Measurements from ENCODE around the gene TUBB1. TPM values are rescaled to one million over a fixed set of nuclear protein-coding genes. Genes with fewer than 3 reads are reported as not detected.
"Not testable (repeated sequence)": the region's sequence is repeated elsewhere in the genome, so short reads cannot be mapped to it uniquely, and the experiment has no call there.

Gene TUBB1
- not detected in 2 replicates for total RNA-seq (2014; rRNA removed)
- 0.02 TPM for polyA plus RNA-seq (2012)

DNA sequence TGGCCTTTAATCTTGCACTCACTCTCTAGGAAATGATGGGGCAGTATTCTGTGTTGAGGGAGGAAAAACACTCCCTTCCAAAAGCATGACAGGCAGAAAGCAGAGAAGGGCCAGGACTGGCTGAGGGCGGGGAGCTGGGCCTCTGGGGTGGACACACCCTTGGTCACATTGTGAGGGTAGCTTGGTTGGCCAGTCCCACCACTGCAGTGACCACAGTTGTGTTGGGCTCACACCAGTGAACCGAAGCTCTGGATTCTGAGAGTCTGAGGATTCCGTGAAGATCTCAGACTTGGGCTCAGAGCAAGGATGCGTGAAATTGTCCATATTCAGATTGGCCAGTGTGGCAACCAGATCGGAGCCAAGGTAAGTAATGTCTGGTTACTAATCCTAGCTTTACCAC is at the start of gene TUBB1:
TSS of gene TUBB1 (plus strand) at position 213 of the 400 bp plus-strand sequence. CDS start at position 307, 94 bp downstream.
- no peak for DNase-seq (ENCODE audit: low read depth)

DNA sequence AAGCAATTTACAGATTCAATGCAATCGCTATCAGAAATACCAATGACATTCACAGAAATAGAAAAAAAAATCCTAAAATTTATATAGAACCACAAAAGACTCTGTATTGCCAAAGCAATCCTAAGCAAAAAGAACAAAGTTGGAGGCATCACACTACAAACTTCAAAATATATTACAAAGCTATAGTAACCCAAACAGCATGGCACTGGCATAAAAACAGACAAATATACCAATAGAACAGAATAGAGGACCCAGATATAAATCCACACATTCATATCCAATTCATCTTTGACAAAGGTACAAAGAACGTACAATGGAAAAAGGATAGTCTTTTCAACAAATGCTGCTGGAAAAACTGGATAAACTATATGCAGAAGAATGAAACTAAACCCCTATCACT is 49.8 kb upstream of the TUBB1 start:
- no peak for DNase-seq (ENCODE audit: low read depth)

DNA sequence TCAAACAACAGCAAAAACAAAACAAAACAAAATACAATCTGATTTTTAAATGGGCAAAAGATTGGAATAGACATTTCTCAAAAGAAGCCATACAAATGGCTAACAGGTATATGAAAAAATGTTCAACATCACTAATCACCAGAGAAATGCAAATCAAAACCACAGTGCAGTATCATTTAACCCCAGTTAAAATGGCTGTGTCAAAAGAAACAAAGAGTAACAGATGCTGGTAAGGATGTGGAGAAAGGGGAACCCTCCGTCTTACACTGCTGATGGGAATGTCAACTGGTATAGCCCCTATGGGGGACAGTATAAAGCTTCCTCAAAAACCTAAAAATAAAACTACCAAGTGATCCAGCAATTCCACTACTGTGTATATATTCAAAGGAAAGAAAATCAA is 49.1 kb upstream of the TUBB1 start:
- no peak for DNase-seq (ENCODE audit: low read depth)

- DNase-seq (ENCODE audit: low read depth), result no peak
These were observed 47.8 kb upstream of the TUBB1 start for GRCh38 chr20:58971429-58971828.

DNA sequence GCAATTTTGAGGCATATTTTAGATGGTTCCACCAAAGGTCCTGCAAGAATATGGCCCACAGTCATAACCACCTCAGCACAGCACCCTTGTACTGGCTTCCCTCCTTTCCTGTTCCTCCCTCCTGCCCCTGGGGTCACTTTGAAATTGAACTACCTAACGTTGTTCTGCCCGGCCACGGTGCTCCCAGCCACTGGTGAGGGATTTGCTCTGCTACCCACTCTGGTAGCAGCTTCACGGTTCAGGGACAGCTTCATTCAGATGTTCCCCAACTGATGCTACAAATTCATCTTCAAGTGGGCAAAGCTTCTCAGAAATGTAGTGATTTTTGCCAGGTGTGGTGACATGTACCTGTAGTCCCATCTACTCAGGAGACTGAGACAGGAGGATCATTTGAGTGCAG is 46.0 kb upstream of the TUBB1 start:
- DNase-seq (ENCODE audit: low read depth), result no peak

GRCh38 chr20:58973866-58974265 is 45.4 kb upstream of the TUBB1 start:
- no peak for DNase-seq (ENCODE audit: low read depth)

DNA sequence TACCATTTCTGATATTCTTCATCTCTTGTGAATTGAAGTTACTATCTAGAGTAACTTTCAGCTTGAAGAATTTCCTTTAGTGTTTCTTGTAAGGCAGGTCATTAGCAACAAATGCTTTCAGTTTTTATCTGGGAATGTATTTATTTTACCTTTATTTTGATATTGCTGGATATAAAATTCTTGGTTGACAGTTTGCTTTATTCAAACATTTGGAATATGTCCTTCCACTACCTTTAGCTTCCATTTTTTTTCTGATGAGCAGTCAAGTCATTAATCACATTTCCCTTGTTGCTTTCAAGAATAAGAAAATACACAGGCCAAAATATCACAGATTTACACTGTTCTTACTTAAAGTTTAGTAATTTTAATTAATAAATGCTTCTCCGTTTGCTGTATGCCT is 43.9 kb upstream of the TUBB1 start:
- no peak for DNase-seq (ENCODE audit: low read depth)

GRCh38 chr20:58976061-58976730 is 43.0 kb upstream of the TUBB1 start:
- DNase-seq (ENCODE audit: low read depth), result no peak

DNA sequence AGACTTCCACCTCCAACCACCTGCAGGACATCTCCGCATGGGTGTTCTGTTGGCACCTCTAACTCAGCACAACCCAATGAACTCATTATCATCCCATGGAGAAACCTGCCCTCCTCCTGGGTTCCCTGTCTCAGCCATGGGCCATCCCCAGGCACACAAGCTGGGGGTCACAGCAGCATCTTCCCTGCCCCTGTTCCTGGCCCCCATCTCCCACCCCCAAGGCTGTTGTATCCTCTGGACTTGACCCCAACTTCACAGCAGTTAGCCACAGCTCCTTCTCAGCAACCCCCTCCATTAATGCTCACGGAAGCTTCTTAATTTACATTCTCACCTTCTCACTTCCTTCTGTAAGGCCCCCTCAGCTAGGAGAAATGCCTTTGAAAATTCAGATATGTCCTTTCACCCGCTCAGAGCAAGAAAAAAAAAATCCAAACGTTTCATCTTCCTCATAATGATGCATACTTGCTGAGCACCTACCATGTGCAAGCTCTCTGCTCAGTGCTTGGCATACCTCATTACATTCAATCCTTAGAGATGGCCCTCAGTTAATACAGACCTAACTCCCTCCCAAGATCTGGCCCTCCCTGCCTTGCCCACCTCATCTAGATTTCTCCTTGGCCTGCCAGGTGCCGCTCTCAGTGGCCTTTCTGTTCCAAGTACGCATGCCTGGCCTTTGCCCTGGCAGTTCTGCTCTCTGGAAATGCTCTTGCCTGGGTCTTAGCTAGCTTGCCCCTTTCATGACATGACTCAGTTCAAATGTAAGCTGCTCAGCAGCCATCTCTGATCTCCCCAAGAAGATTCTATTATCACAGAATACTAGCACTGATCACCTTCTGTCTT is 40.7 kb upstream of the TUBB1 start:
- DNase-seq (ENCODE audit: low read depth), result no peak

GRCh38 chr20:58980711-58981627 is 38.3 kb upstream of the TUBB1 start, which contains the start of gene NELFCD:
TSS of gene NELFCD (plus strand) at chr20:58981256. CDS start at chr20:58981310, 54 bp downstream.
- peak; percentile 75 for DNase-seq (ENCODE audit: low read depth)

GRCh38 chr20:58981628-58982364 is 37.4 kb upstream of the TUBB1 start:
- DNase-seq (ENCODE audit: low read depth), result peak; percentile 29

- no peak for DNase-seq (ENCODE audit: low read depth)
These were observed 36.7 kb upstream of the TUBB1 start for GRCh38 chr20:58982406-58983114.

GRCh38 chr20:58983115-58983468 is 36.1 kb upstream of the TUBB1 start:
- DNase-seq (ENCODE audit: low read depth), result not testable (repeated sequence)

DNA sequence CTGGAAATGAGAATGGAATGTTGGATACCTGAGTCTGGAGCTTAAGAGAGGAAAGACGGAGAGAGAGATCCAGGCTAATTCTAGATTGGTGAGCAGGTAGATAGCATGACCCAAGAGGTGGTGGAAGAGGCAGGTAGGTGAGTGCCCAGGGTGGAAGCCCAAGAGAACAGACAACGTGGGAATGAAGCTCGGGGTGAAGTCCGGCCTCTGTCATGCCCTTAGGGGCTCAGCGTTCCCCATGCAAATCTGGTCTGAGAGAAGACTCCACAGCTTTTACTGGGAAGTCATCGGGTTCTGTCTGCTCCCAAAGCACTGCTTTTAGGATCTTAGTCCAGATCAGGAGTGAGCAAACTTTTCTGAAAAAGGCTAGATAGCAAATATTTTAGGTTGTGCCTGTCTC is 34.5 kb upstream of the TUBB1 start:
- no peak for DNase-seq (ENCODE audit: low read depth)

- no peak for DNase-seq (ENCODE audit: low read depth)
These were observed 33.6 kb upstream of the TUBB1 start for GRCh38 chr20:58985656-58986055.

- no peak for DNase-seq (ENCODE audit: low read depth)
These were observed 32.8 kb upstream of the TUBB1 start for GRCh38 chr20:58986286-58986967.

- DNase-seq (ENCODE audit: low read depth), result no peak
These were observed 32.2 kb upstream of the TUBB1 start for GRCh38 chr20:58986968-58987517.

- no peak for DNase-seq (ENCODE audit: low read depth)
These were observed 31.3 kb upstream of the TUBB1 start for GRCh38 chr20:58987790-58988564.

- DNase-seq (ENCODE audit: low read depth), result no peak
These were observed 30.7 kb upstream of the TUBB1 start for GRCh38 chr20:58988565-58988882.

All from LHCN-M2 (cell line).